A673 (cell line): ENCODE data around the gene NFATC1. TPM values are rescaled to one million over a fixed set of nuclear protein-coding genes. Genes with fewer than 3 reads are reported as not detected.

ENCODE experiments used
- BruUV-seq: library from RNA; stranded (reverse); fragments of 400-500 nt; replicated peaks from 2 replicates; lab custom pipeline; 2021; lab: Mats Ljungman, UMichigan
- CTCF ChIA-PET: fragments of 300-600 bp; sonication (Branson Sonifier 250); formaldehyde crosslinking; loops from one replicate; lab custom pipeline; 2022; ENCODE audit warnings: antibody characterized with exemption; lab: Charles Lee
- POLR2A ChIA-PET: fragments of 300-600 bp; sonication (Branson Sonifier 250); formaldehyde crosslinking; loops from one replicate; lab custom pipeline; 2022; ENCODE audit warnings: antibody characterized with exemption; ENCODE audit not compliant: low non-redundant PET; lab: Charles Lee
- DNase-seq: peaks from one replicate; pipeline ENCODE4 v3.0.0-alpha.2; 2015; ENCODE audit warnings: low spot score
- H3K27ac ChIP-seq: fragments of 200-600 bp; sonication (generic); 2 replicates; pipeline ENCODE4 v1.5.1; 2016; ENCODE audit warnings: mixed run types, low read depth, mild to moderate bottlenecking, mixed read lengths, antibody characterized with exemption, low read length; ENCODE audit not compliant: poor library complexity, severe bottlenecking
- H3K27me3 ChIP-seq: fragments of 200-600 bp; sonication (generic); replicated peaks from 2 replicates; pipeline ENCODE4 v1.6.1; 2017; ENCODE audit warnings: mixed run types, low read depth, mild to moderate bottlenecking, mixed read lengths, antibody characterized with exemption, low read length; ENCODE audit not compliant: insufficient read depth, poor library complexity
- H3K36me3 ChIP-seq: fragments of 200-600 bp; sonication (generic); 2 replicates; pipeline ENCODE4 v1.6.1; 2016; ENCODE audit warnings: mixed run types, mild to moderate bottlenecking, mixed read lengths, antibody characterized with exemption, low read length; ENCODE audit not compliant: insufficient read depth, poor library complexity, severe bottlenecking
- H3K4me1 ChIP-seq: fragments of 200-600 bp; sonication (generic); 2 replicates; pipeline ENCODE4 v1.6.1; 2017; ENCODE audit warnings: mixed run types, mild to moderate bottlenecking, mixed read lengths, antibody characterized with exemption, low read length; ENCODE audit not compliant: insufficient read depth, poor library complexity, severe bottlenecking
- H3K4me3 ChIP-seq: fragments of 200-600 bp; sonication (generic); 2 replicates; pipeline ENCODE4 v1.5.1; 2016; ENCODE audit warnings: low read depth, mixed run types, mild to moderate bottlenecking, mixed read lengths, low read length; ENCODE audit not compliant: poor library complexity, severe bottlenecking
- H3K9me3 ChIP-seq: fragments of 200-600 bp; sonication (generic); 2 replicates; pipeline ENCODE4 v1.6.1; 2016; ENCODE audit warnings: mixed run types, low read depth, mild to moderate bottlenecking, mixed read lengths, antibody characterized with exemption, low read length; ENCODE audit not compliant: poor library complexity, severe bottlenecking
- EZH2 ChIP-seq: fragments of 200-600 bp; sonication (generic); IDR thresholded peaks from 2 replicates; pipeline ENCODE4 v1.6.1; 2017; ENCODE audit warnings: borderline replicate concordance, low read depth, mild to moderate bottlenecking, mixed read lengths, antibody characterized with exemption, low read length; ENCODE audit not compliant: poor library complexity, severe bottlenecking
- intact Hi-C: fragments of 100-400 bp; cut with micrococcal nuclease; formaldehyde crosslinking; loops from one replicate; pipeline ENCODE4 v1.10.0; 2022; ENCODE audit not compliant: unreplicated experiment
- total RNA-seq: library from RNA; stranded (reverse); gene quantifications from 2 replicates; pipeline ENCODE4 v1.2.3, GENCODE V29; 2021
- TF ChIP-seq, protein P1 (sequence below): fragments of 300-800, 200-600 bp; sonication (generic); conservative IDR thresholded peaks from 2 replicates; pipeline ENCODE4 v1.5.1; 2017; ENCODE audit warnings: low read depth, mild to moderate bottlenecking, antibody characterized with exemption, low read length, moderate library complexity, mixed read lengths

NFATC1 gene
- total RNA-seq, 1 experiment from 2014 or later, result 10.4 TPM

DNA sequence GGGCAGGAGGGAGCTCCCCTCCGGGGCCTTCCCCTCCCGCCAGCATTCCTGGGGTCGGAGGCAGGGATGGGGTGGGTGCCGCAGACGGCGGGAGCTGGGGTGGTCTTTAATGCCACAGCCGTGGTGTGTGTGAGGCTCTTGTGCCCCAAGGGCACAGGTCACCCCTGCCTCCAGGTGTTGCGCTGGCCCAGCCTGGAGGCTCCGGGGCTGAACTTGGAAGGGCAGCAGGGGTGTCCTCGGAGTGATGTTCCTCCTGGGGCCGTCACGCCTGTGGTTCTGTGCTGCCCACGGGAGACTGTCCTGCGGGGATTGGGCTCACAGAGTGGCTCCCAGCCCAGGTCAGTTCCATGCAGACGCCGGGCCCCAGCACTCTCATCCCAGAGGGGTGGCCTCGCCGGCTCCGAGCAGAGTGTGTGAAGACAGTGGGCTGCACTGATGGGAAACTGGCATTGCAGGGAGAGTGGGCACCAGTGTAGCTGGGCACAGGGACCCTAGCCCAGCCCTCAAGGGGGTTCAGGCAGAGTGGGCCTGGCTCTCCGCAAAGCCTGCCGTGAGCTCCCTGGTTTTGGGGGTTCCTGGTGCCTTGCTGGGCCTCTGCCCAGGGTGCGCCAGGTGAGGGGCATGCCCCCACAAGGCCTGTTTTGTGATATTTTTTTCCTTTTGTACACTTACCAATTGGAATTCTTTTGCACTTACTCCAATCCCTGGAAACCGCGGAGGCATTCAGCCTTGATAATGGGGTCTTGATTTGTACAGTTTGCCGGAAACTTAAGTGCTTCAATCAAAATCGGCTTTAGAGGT, 56.7 kb downstream of the NFATC1 start:
- DNase-seq, result no peak
- Histone ChIP-seq H3K36me3 (no peaks in the 10 kb centered on the region), H3K4me3 (no peak overlapping the region), H3K9me3 (no peaks in the 10 kb centered on the region), H3K27ac (no peak overlapping the region), H3K27me3 (no peaks in the 10 kb centered on the region), H3K4me1 (no peaks in the 10 kb centered on the region)
- no peak for TF ChIP-seq EZH2
- TF ChIP-seq, protein P1, sequence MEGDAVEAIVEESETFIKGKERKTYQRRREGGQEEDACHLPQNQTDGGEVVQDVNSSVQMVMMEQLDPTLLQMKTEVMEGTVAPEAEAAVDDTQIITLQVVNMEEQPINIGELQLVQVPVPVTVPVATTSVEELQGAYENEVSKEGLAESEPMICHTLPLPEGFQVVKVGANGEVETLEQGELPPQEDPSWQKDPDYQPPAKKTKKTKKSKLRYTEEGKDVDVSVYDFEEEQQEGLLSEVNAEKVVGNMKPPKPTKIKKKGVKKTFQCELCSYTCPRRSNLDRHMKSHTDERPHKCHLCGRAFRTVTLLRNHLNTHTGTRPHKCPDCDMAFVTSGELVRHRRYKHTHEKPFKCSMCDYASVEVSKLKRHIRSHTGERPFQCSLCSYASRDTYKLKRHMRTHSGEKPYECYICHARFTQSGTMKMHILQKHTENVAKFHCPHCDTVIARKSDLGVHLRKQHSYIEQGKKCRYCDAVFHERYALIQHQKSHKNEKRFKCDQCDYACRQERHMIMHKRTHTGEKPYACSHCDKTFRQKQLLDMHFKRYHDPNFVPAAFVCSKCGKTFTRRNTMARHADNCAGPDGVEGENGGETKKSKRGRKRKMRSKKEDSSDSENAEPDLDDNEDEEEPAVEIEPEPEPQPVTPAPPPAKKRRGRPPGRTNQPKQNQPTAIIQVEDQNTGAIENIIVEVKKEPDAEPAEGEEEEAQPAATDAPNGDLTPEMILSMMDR, result no peak
- intact Hi-C loops, result no loop called here
- POLR2A ChIA-PET, result no interaction called here
- BruUV-seq, result no TSS peak
- CTCF ChIA-PET, result no interaction called here

- Histone ChIP-seq H3K9me3 (no peaks in the 10 kb centered on the region), H3K4me3 (no peak overlapping the region), H3K4me1 (no peaks in the 10 kb centered on the region), H3K27ac (no peak overlapping the region), H3K36me3 (no peaks in the 10 kb centered on the region), H3K27me3 (no peaks in the 10 kb centered on the region)
- TF ChIP-seq, protein P1, result no peak
- no peak for TF ChIP-seq EZH2
- ChIA-PET CTCF (no interaction called here), POLR2A (no interaction called here)
- intact Hi-C loops, result no loop called here
- no TSS peak for BruUV-seq
- DNase-seq, result no peak
These were observed 57.4 kb downstream of the NFATC1 start for GRCh38 chr18:79452991-79453645.

- no TSS peak for BruUV-seq
- Histone ChIP-seq H3K27me3 (no peaks in the 10 kb centered on the region), H3K4me1 (no peaks in the 10 kb centered on the region), H3K9me3 (no peaks in the 10 kb centered on the region), H3K4me3 (no peak overlapping the region), H3K27ac (no peak overlapping the region), H3K36me3 (no peaks in the 10 kb centered on the region)
- intact Hi-C loops, result no loop called here
- TF ChIP-seq, protein P1, result no peak
- no peak for TF ChIP-seq EZH2
- POLR2A ChIA-PET, result no interaction called here
- CTCF ChIA-PET, result no interaction called here
- no peak for DNase-seq
These were observed 58.3 kb downstream of the NFATC1 start for GRCh38 chr18:79453816-79454735.
